Measurements from ENCODE around the gene DCAF8. TPM values are rescaled to one million over a fixed set of nuclear protein-coding genes. Genes with fewer than 3 reads are reported as not detected.
A peak's percentile ranks its signal among the peaks of the same experiment; 100 is the strongest.
"Not testable (repeated sequence)": the region's sequence is repeated elsewhere in the genome, so short reads cannot be mapped to it uniquely, and the experiment has no call there.

Gene DCAF8
- total RNA-seq, 2 donors from 2014 or later, result 185 to 238 TPM

DNA sequence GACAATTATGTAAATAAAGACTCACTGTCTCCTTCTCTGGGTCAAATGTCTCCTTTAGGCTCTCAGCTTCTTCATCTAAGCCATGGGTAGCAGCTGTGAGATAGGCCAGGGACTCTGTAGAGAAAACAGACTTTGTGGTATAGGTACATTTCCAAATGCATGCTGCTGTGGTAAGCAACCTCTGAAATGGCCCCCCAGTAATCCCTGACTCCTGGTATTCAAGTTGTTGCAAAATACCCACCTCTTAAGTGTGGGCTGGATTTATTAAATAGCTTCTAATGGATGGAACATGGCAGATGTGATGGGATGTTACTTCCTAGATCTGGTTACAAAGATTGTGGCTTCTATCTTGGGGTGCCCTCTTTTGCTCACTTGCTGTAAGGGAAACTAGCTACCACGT, 33.7 kb upstream of the DCAF8 start:
- TF ChIP-seq, protein P1, sequence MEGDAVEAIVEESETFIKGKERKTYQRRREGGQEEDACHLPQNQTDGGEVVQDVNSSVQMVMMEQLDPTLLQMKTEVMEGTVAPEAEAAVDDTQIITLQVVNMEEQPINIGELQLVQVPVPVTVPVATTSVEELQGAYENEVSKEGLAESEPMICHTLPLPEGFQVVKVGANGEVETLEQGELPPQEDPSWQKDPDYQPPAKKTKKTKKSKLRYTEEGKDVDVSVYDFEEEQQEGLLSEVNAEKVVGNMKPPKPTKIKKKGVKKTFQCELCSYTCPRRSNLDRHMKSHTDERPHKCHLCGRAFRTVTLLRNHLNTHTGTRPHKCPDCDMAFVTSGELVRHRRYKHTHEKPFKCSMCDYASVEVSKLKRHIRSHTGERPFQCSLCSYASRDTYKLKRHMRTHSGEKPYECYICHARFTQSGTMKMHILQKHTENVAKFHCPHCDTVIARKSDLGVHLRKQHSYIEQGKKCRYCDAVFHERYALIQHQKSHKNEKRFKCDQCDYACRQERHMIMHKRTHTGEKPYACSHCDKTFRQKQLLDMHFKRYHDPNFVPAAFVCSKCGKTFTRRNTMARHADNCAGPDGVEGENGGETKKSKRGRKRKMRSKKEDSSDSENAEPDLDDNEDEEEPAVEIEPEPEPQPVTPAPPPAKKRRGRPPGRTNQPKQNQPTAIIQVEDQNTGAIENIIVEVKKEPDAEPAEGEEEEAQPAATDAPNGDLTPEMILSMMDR (conservative IDR thresholded peaks at IDR 0.05), result no peak
- 95% methylated on average over 1 of the region's 1 CpG; no CpG with 5 or more reads in 1 of the 2 experiments for WGBS, 2 experiments (ENCODE audit: insufficient coverage in 1 of 2, insufficient read length in 1 of 2)
- H3K36me3 ChIP-seq (ENCODE audit: control insufficient read depth, insufficient read depth, low read length), result peaks cover 97% of the 10 kb centered on the region

DNA sequence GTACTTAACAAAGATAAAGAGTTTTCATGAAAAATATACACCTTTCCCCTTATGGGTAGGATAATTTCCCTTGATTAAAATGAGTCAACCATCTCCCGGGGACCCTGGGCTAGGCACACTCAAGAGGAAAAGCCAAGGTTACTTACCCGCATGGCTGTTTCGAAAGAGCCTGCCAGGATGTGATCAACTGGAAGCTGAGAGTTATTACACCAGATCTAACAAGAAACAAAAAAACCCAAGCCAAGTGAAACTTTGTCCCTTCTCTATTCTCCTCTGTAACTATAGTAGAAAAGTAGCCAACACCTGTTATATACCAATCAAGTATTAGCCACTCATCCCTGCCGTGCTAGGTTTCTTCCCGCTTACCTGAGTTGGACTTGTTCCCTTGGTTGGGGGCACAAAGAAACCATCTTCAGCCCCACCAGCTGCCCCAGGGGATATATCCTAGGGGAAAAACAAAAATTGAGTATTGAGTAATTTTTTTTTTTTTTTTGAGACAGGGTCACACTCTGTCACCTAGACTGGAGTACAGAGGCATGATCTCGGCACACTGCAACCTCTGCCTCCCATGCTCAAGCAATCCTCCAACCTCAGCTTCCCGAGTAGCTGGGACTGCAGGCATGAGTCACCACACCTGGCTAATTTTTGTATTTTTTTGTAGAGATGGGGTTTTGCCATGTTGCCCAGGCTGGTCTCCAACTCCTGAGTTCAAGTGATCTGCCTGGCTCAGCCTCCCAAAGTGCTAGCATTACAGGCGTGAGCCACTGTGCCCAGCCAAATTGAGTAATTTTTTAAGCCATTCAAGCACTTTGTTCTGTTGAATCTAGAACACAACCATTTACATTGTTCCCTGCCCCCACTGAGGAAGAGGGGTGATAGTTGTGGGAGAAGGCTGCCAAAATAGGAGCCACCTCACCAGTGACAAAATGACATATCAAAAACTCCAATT, 30.9 kb upstream of the DCAF8 start:
- Histone ChIP-seq H3K36me3 (ENCODE audit: control insufficient read depth, insufficient read depth, low read length) (peaks cover 97% of the 10 kb centered on the region), H3K9me3 (ENCODE audit: control insufficient read depth, low read length) (no peaks in the 10 kb centered on the region), H3K27me3 (ENCODE audit: control insufficient read depth, insufficient read depth, low read length, poor library complexity, severe bottlenecking) (no peaks in the 10 kb centered on the region), H3K4me1 (ENCODE audit: control insufficient read depth, insufficient read depth, low read length) (no peaks in the 10 kb centered on the region), H3K9ac (ENCODE audit: extremely low read depth, low read length, poor library complexity, severe bottlenecking) (no peak overlapping the region), H3K27ac (ENCODE audit: low read depth, low read length) (no peak overlapping the region), H3K4me3 (ENCODE audit: low read length) (no peak overlapping the region)
- 97 to 100% methylated on average over 2 to 8 of the region's 8 CpGs for WGBS, 2 experiments (ENCODE audit: insufficient coverage in 1 of 2, insufficient read length in 1 of 2)
- Mint-ChIP-seq H3K9me3 (no peaks in the 10 kb centered on the region), H3K4me3 (no peak overlapping the region), H3K27me3 (ENCODE audit: insufficient read depth) (no peaks in the 10 kb centered on the region), H3K4me1 (no peaks in the 10 kb centered on the region), H3K36me3 (ENCODE audit: low read depth) (peaks cover 93% of the 10 kb centered on the region), H3K27ac (no peak overlapping the region)
- DNase-seq, result no peak
- TF ChIP-seq, protein P1 (conservative IDR thresholded peaks at IDR 0.05), result no peak

More for the DNA sequence above, 33.7 kb upstream of the DCAF8 start:
- Histone ChIP-seq H3K9ac (ENCODE audit: extremely low read depth, low read length, poor library complexity, severe bottlenecking) (no peak overlapping the region), H3K9me3 (ENCODE audit: control insufficient read depth, low read length) (no peaks in the 10 kb centered on the region), H3K27me3 (ENCODE audit: control insufficient read depth, insufficient read depth, low read length, poor library complexity, severe bottlenecking) (no peaks in the 10 kb centered on the region), H3K27ac (ENCODE audit: low read depth, low read length) (no peak overlapping the region), H3K4me1 (ENCODE audit: control insufficient read depth, insufficient read depth, low read length) (no peaks in the 10 kb centered on the region), H3K4me3 (ENCODE audit: low read length) (no peak overlapping the region)
- Mint-ChIP-seq H3K4me1 (no peaks in the 10 kb centered on the region), H3K4me3 (no peak overlapping the region), H3K36me3 (ENCODE audit: low read depth) (peaks cover 83% of the 10 kb centered on the region), H3K9me3 (no peaks in the 10 kb centered on the region), H3K27ac (no peak overlapping the region), H3K27me3 (ENCODE audit: insufficient read depth) (no peaks in the 10 kb centered on the region)
- DNase-seq, result no peak

DNA sequence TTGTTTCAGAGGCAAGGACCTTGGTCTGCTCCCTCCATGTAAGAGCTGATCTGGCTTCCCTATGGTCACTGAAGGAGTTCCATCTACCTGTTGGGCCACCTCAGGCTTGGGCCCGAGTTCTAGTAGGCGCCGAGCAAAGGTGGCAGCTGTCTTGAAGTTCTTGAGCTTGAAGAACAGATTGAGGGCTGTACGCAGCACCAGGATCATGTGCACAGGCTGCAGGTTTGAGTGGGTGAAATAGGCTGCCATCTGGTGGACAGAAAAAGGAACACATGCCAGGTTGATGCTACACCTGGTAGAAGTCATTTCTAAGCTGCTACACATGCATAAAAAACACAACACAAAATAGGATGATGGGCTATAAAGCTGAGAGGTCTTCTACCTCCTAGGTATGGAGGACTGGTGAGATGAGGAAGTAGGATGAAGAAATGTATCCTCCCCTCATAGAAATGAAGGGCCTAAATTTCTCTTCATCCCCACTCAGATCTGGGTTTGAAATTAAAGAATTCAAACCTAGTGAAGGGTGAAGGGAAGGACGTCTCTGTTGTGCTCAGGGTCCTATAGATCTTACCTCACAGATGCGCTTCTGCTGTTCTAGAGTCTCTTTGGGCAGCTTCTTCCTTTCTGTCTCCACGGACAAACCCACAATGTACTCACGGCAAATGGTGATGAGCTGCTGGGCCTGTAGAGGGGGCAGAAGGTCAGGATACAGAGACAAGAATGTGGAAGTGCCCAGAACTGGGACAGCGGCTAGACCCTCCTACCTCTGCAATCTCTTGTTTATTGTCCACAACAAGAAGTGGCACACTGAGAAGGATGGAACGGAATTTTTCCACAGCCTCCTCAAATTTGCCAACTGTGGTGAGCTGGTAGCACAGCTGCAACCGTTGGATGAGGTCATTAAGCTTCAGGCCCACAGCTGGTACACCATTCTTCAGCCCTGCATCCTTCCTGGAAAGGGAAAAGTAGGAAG, 29.2 kb upstream of the DCAF8 start:
- peaks cover 82% of the 10 kb centered on the region for H3K36me3 Mint-ChIP-seq (ENCODE audit: low read depth)
- H3K9me3 ChIP-seq (ENCODE audit: control insufficient read depth, low read length), result no peaks in the 10 kb centered on the region
- peak overlapping the region; percentile 33 for H3K27ac Mint-ChIP-seq
- H3K27me3 Mint-ChIP-seq (ENCODE audit: insufficient read depth), result no peaks in the 10 kb centered on the region
- peak; percentile 84 for DNase-seq
- no peak overlapping the region for H3K4me3 ChIP-seq (ENCODE audit: low read length)
- peak overlapping the region; percentile 2 for H3K27ac ChIP-seq (ENCODE audit: low read depth, low read length)
- TF ChIP-seq, protein P1 (conservative IDR thresholded peaks at IDR 0.05), result peak; percentile 88
- H3K9me3 Mint-ChIP-seq, result no peaks in the 10 kb centered on the region
- no peak overlapping the region for H3K9ac ChIP-seq (ENCODE audit: extremely low read depth, low read length, poor library complexity, severe bottlenecking)
- no peaks in the 10 kb centered on the region for H3K27me3 ChIP-seq (ENCODE audit: control insufficient read depth, insufficient read depth, low read length, poor library complexity, severe bottlenecking)
- H3K4me1 ChIP-seq (ENCODE audit: control insufficient read depth, insufficient read depth, low read length), result no peaks in the 10 kb centered on the region
- no peaks in the 10 kb centered on the region for H3K4me1 Mint-ChIP-seq
- WGBS, 2 experiments (ENCODE audit: insufficient coverage in 1 of 2, insufficient read length in 1 of 2), result 81 to 82% methylated on average over 6 to 11 of the region's 11 CpGs
- peaks cover 84% of the 10 kb centered on the region for H3K36me3 ChIP-seq (ENCODE audit: control insufficient read depth, insufficient read depth, low read length)
- no peak overlapping the region for H3K4me3 Mint-ChIP-seq

DNA sequence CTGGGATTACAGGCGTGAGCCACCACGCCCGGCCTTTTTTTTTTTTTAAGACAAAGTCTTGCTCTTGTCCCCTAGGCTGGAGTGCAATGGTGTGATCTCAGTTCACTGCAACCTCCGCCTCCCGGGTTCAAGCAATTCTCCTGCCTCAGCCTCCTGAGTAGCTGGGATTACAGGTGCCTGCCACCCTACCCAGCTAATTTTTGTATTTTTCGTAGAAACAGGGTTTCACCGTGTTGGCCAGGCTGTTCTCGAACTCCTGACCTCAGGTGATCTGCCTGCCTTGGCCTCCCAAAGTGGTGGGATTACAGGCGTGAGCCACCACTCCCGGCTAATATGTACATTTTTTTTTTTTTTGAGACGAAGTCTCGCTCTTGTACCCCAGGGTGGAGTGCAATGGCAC, 25.4 kb upstream of the DCAF8 start:
- not testable (repeated sequence) for H3K27ac ChIP-seq (ENCODE audit: low read depth, low read length); H3K9me3 Mint-ChIP-seq; H3K9ac ChIP-seq (ENCODE audit: extremely low read depth, low read length, poor library complexity, severe bottlenecking); H3K4me1 ChIP-seq (ENCODE audit: control insufficient read depth, insufficient read depth, low read length); H3K9me3 ChIP-seq (ENCODE audit: control insufficient read depth, low read length); H3K27me3 ChIP-seq (ENCODE audit: control insufficient read depth, insufficient read depth, low read length, poor library complexity, severe bottlenecking); H3K27me3 Mint-ChIP-seq (ENCODE audit: insufficient read depth); DNase-seq; H3K4me3 ChIP-seq (ENCODE audit: low read length); H3K27ac Mint-ChIP-seq; H3K4me3 Mint-ChIP-seq
- Mint-ChIP-seq H3K36me3 (ENCODE audit: low read depth) (peaks cover 47% of the 10 kb centered on the region), H3K4me1 (peaks cover 11% of the 10 kb centered on the region)
- peaks cover 48% of the 10 kb centered on the region for H3K36me3 ChIP-seq (ENCODE audit: control insufficient read depth, insufficient read depth, low read length)
- WGBS, 2 experiments (ENCODE audit: insufficient coverage in 1 of 2, insufficient read length in 1 of 2), result 84 to 94% methylated on average over 6 to 12 of the region's 12 CpGs
